HG02884 (cell line): Measurements from ENCODE around the gene ACVR1B.

Experiments
- ATAC-seq: cut with Tn5 transposase; IDR thresholded peaks from one replicate; pipeline ENCODE4 v1.9.1; 2021; ENCODE audit warnings: mild to moderate bottlenecking, moderate library complexity; ENCODE audit not compliant: unreplicated experiment

Gene ACVR1B

DNA sequence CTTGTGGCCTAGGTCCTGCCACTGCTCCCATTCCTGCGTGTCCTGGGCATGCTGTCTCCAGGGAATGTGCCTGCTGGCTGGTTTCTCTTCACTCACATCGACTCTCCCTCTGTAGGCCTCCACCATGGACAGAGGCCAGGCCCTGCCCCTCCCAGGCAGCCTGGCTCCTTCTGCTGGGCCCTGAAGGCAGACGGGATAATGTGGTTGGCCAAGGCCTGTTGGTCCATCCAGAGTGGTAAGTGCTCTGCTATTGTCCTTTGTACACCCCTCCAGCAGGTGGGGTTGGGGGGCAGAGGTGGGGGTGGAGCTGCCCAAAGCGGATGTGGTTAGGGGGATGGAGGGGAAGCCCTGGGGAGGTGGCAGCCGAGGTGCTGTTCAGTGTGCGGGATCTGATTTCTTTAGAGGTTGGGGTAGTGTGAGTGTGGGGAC lies 90.2 kb downstream of the ACVR1B start:
- no peak for ATAC-seq

DNA sequence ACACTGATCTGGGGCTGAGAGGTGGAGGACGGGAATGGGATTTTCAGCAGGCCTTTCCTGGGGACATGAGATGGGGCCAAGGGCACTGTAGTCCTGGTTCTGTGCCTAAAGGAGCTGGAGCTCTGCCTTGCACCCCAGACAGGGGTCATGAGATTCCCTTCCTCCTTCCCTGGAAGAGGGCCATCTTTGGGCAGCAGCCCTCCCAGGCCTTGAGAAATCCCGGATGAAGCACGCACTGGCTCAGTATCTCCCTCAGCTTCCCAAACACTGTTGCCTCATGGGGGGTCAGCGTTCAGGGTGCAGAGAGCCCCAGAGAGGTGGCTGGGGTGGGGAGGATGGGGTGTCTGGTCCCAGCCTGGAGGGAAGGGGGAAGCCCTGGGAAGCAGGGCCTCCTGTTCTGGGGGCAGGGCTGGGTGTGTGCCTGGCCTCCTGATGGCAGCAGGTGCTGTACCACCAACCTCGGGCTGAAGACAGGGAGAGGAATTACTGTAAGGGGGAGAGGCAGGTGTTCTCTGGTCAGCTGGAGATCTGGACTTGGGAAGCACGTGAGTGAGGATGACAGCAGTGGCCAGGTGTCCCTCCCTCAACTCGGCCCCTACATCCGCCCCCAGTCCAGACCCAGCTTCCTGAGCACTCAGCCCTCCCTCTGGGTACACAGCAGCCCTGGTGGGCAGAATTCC lies 91.3 kb downstream of the ACVR1B start:
- ATAC-seq = no peak

DNA sequence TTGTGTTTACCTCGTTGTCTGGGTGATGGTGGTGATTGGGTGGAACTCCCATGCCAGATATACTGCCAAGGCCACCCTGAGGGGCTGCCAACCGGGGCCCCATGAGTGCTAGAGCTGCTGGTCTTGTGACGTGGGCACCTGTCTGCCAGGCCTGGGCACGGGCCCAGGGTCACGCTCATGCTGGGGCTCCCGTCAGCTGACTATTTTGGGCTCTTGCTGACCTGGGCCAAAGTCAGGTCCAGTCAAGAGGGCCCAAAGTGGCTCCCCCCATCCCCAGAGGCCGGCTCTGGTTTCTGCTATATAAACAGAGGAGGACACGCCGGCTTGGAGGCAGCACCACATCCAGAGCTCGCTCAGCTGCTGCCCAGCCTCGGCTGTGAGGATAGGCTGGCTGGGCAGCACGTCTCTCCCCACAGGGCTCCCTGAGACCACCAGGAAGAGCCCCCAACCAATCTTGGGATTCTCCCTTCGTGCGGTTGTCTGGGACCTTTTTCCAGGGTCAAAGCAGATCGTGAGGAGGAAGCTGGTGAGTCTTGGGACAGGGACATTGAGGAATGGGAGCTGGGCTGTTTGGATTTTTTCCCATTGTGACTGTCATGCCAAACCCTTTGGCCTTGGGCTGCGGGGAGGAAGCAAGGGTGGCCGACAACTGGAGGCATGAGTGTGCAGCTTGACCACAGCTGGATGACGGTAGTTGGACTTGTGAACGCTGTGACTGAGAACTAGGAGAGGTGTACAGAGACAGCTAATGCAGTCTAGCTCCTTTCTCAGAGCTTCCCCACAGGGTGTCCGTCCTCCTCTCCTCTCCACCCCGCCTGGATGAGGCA lies 92.1 kb downstream of the ACVR1B start:
- no peak for ATAC-seq

DNA sequence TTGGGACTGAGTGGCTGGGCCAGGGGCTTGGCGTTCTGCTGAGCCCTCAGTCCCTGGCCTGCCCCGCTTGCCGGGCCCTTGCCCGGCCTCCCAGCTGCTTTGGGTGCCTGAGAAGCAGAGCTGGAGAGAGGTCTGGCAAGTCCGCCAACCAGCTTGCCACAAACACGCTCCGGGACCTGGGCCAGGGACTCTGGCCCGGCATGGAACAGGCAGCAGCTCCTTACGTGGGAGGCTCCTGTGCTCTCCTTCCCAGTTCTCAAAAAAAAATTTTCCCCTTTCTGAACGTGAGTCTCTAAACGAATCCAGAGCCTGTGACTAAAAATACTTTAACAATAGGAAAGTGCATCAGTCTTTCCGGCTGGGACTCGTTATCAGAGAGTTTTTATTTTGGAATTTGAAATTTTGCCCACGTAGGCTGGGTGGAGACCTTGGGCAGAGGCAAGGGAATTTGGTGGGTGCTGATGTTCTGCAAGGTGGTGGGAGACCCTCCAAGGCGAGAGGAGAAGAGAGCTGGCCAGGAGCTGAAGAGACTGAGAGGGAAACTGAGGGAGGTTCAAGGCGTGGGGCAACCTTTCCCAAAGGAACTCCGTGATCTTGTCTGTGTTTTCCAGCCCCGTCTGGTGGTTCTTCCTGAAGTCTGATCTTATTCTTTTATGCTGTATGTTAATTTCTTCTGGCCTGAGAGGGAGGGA lies 92.9 kb downstream of the ACVR1B start:
- ATAC-seq = no peak

DNA sequence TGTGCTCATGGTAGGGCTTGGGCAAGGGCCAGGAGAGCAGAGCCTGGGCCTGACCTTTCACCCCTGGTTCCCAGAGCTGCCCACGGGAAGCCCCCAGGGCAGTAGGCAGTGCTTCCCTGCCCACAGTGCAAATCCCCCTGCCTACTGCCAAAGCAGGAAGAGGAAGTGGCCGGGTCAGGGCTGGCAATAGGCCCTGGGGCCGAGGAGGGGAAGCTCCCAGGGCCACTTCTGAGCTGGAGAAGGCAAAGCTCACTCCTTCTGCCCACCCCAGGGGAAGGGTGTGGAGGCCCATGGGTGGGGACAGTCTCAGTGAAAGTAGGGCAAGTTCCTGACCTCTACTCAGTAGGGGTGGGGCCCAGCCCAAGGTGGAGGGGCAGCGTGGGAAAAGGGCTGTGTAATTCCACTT lies 94.3 kb downstream of the ACVR1B start:
- ATAC-seq = no peak
